Measurements from ENCODE around the gene RPL35A.
A peak's percentile ranks its signal among the peaks of the same experiment; 100 is the strongest.

RPL35A gene

DNA sequence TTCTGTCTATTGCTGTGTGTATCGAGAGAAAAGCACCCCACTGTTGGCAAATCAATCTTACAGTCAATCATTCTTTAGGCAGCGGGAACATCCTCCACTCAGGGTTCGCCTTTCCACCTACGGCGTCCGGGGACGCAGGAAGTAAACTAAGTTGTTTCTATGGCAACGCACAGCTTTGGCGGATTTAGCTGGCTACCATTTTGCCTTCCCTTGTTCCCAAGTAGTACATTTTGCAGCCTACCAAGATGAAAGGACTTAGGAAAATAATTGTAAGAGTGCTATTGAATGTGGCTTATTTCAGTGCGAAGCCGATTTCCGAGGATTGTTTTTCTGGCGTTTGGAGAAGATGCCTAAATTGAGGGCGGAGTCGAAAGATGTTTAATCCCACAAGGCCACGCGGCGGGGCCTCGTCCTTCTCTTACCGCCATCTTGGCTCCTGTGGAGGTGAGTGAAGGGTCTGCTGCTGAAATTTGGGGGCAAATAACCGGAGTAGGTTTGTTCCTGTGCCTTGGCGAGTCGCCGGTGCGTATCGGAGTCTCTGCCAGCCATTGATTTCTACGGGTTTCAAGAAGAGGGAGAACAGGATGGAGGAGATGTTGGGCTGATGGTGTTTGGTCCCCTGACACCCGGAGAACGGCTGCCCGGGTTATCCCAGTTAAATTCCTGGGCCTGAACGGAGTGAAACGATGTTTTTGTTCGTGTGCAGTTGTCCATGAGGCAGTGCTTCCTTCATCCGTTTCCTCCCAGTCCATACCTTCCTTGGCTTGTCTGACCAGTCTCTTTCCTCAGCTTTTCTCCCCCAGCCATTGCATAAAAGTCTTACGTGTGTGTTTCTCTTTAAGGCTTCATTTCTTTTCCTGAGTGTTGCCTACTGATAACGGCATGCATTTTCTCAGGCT, at the start of gene RPL35A:
RPL35A (plus strand) TSS at position 413 of the 899 bp plus-strand sequence. CDS start 778 bp downstream, outside the sequence.
- TF ChIP-seq FOXM1 (IDR thresholded peaks at IDR 0.05; ENCODE audit: borderline replicate concordance, low read depth) (peak; percentile 64; the same call in 1 of the 2 replicates), EP300 (IDR thresholded peaks at IDR 0.05; ENCODE audit: borderline replicate concordance) (no peak; the same call in 1 of the 2 replicates), TAF1 (IDR thresholded peaks at IDR 0.05; ENCODE audit: low read depth) (peak; percentile 99), TCF12 (IDR thresholded peaks at IDR 0.05; ENCODE audit: low read depth) (peak; percentile 66), CREB1 (IDR thresholded peaks at IDR 0.05; ENCODE audit: low read depth) (no peak), ZBTB7A (IDR thresholded peaks at IDR 0.05; ENCODE audit: low read depth) (no peak), YY1 (IDR thresholded peaks at IDR 0.05; ENCODE audit: low read depth) (peak; percentile 98), CEBPB (IDR thresholded peaks at IDR 0.05) (peak; percentile 40; the same call in 1 of the 2 replicates), EGR1 (IDR thresholded peaks at IDR 0.05) (0 out of 2 replicates have a peak, but pooled peaks have one; percentile 53), TEAD4 (IDR thresholded peaks at IDR 0.05) (peak; percentile 13; the same call in 1 of the 2 replicates), RAD21 (IDR thresholded peaks at IDR 0.05; ENCODE audit: low read depth) (no peak), NFIC (IDR thresholded peaks at IDR 0.05) (no peak)
- TF ChIP-seq, protein P1, sequence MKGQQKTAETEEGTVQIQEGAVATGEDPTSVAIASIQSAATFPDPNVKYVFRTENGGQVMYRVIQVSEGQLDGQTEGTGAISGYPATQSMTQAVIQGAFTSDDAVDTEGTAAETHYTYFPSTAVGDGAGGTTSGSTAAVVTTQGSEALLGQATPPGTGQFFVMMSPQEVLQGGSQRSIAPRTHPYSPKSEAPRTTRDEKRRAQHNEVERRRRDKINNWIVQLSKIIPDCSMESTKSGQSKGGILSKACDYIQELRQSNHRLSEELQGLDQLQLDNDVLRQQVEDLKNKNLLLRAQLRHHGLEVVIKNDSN (IDR thresholded peaks at IDR 0.05) = peak; percentile 19; the same call in 1 of the 2 replicates
- TF ChIP-seq, protein P2, sequence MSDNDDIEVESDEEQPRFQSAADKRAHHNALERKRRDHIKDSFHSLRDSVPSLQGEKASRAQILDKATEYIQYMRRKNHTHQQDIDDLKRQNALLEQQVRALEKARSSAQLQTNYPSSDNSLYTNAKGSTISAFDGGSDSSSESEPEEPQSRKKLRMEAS (IDR thresholded peaks at IDR 0.05) = peak; percentile 96
- TF ChIP-seq, protein P3, sequence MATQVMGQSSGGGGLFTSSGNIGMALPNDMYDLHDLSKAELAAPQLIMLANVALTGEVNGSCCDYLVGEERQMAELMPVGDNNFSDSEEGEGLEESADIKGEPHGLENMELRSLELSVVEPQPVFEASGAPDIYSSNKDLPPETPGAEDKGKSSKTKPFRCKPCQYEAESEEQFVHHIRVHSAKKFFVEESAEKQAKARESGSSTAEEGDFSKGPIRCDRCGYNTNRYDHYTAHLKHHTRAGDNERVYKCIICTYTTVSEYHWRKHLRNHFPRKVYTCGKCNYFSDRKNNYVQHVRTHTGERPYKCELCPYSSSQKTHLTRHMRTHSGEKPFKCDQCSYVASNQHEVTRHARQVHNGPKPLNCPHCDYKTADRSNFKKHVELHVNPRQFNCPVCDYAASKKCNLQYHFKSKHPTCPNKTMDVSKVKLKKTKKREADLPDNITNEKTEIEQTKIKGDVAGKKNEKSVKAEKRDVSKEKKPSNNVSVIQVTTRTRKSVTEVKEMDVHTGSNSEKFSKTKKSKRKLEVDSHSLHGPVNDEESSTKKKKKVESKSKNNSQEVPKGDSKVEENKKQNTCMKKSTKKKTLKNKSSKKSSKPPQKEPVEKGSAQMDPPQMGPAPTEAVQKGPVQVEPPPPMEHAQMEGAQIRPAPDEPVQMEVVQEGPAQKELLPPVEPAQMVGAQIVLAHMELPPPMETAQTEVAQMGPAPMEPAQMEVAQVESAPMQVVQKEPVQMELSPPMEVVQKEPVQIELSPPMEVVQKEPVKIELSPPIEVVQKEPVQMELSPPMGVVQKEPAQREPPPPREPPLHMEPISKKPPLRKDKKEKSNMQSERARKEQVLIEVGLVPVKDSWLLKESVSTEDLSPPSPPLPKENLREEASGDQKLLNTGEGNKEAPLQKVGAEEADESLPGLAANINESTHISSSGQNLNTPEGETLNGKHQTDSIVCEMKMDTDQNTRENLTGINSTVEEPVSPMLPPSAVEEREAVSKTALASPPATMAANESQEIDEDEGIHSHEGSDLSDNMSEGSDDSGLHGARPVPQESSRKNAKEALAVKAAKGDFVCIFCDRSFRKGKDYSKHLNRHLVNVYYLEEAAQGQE (IDR thresholded peaks at IDR 0.05; ENCODE audit: low read depth) = no peak

DNA sequence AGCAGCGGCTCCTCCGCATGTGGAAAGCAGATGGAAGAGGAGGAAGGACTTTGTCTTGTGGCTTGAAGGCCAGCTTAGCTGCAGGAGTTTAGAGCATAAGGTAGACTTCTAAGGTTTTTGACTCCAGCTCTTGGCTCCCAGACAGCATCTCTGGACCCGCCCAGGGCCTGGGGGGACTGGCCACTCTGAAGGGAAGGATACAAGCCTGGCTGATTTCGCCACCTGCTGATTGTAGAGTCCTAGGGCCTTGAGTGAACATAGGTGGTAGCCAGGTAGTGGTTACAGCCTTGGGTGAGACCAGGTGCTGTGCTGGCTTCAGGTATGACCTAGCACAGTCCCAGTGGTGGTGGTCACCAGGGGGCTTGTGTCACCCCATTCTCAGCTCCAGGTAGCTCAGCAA, 48.4 kb upstream of the RPL35A start:
- TF ChIP-seq ZBTB7A (IDR thresholded peaks at IDR 0.05; ENCODE audit: low read depth) (no peak), EP300 (IDR thresholded peaks at IDR 0.05; ENCODE audit: borderline replicate concordance) (no peak), CEBPB (IDR thresholded peaks at IDR 0.05) (no peak), CREB1 (IDR thresholded peaks at IDR 0.05; ENCODE audit: low read depth) (no peak), TEAD4 (IDR thresholded peaks at IDR 0.05) (no peak), YY1 (IDR thresholded peaks at IDR 0.05; ENCODE audit: low read depth) (no peak), TCF12 (IDR thresholded peaks at IDR 0.05; ENCODE audit: low read depth) (no peak), RAD21 (IDR thresholded peaks at IDR 0.05; ENCODE audit: low read depth) (no peak), NFIC (IDR thresholded peaks at IDR 0.05) (no peak), EGR1 (IDR thresholded peaks at IDR 0.05) (no peak), TAF1 (IDR thresholded peaks at IDR 0.05; ENCODE audit: low read depth) (no peak), FOXM1 (IDR thresholded peaks at IDR 0.05; ENCODE audit: borderline replicate concordance, low read depth) (no peak)
- TF ChIP-seq, protein P1 (IDR thresholded peaks at IDR 0.05) = no peak
- TF ChIP-seq, protein P2 (IDR thresholded peaks at IDR 0.05) = no peak
- TF ChIP-seq, protein P3 (IDR thresholded peaks at IDR 0.05; ENCODE audit: low read depth) = no peak

DNA sequence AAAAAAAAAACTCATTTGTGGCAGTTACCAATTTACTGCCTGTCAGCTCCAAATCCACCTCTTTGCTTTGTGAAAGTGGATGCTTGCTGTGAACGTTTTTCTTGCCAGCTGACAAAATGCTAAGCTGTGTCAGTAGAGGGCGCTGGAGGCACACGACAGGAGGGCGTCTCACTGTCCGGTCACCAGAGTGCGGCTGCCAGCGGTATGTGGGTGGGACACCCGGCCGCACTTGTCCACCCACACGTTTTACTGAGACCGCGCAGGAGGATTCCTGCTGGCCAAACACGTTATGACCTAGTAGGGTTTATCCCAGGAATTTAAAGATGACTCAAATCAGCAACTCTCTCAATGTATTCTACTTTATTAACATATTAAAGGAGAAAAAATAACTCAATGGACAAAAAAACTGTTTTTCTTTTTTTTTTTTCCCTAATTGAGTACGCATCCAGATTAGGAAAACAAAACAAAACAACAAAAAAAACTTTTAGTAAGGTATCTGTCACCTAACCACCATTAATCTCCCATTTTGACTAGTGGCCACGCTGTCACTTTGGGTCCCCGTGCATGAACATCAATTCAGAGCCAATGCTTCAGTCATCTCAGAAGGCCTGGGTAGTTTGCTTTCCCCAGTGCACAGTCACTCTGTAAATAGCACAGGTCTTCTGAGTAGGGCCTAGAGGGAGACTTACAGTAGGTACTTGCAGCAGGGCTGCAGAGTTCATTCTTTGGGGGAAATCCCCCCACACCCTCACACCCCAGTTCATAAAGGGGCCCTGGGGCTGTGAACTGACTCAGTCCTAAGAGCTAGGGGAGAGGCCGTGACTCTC, 43.8 kb upstream of the RPL35A start:
- TF ChIP-seq RAD21 (IDR thresholded peaks at IDR 0.05; ENCODE audit: low read depth) (peak; percentile 99), EGR1 (IDR thresholded peaks at IDR 0.05) (peak; percentile 99), TCF12 (IDR thresholded peaks at IDR 0.05; ENCODE audit: low read depth) (peak; percentile 53; the same call in 1 of the 2 replicates), TAF1 (IDR thresholded peaks at IDR 0.05; ENCODE audit: low read depth) (no peak), CREB1 (IDR thresholded peaks at IDR 0.05; ENCODE audit: low read depth) (no peak), TEAD4 (IDR thresholded peaks at IDR 0.05) (peak; percentile 83), ZBTB7A (IDR thresholded peaks at IDR 0.05; ENCODE audit: low read depth) (no peak), NFIC (IDR thresholded peaks at IDR 0.05) (peak; percentile 65; the same call in 1 of the 2 replicates)
- TF ChIP-seq, protein P1 (IDR thresholded peaks at IDR 0.05) = no peak
- TF ChIP-seq, protein P2 (IDR thresholded peaks at IDR 0.05) = peak; percentile 61
- TF ChIP-seq, protein P3 (IDR thresholded peaks at IDR 0.05; ENCODE audit: low read depth) = no peak

Data from Ishikawa (cell line).